ENCODE data around the gene VAC14.

Gene VAC14

GRCh38 chr16:70706948-70707465 lies 94.0 kb downstream of the VAC14 start (continued):
- no peak for TF ChIP-seq ZNF555 (tag by site-specific recombination; conservative IDR thresholded peaks at IDR 0.05)
- no peak for TF ChIP-seq AEBP2 (tag by site-specific recombination; IDR thresholded peaks at IDR 0.05; ENCODE audit: borderline replicate concordance)
- no peak for TF ChIP-seq ZNF175 (tag by site-specific recombination; IDR thresholded peaks at IDR 0.05)
- no peak for TF ChIP-seq ZNF664 (tag by site-specific recombination; IDR thresholded peaks at IDR 0.05)
- TF ChIP-seq ZNF600 (tag by site-specific recombination; IDR thresholded peaks at IDR 0.05) = peak; percentile 68

- Histone ChIP-seq H3K36me3 (ENCODE audit: control insufficient read depth in 2 of 2, insufficient read depth in 1 of 2, low read length in 2 of 2) (no peaks in the 10 kb centered on the region), H3K4me1 (ENCODE audit: control insufficient read depth, insufficient read depth, low read length) (no peaks in the 10 kb centered on the region), H3K9me3 (ENCODE audit: control insufficient read depth, insufficient read depth, low read depth, low read length) (no peaks in the 10 kb centered on the region), H3K4me3 (ENCODE audit: low read depth, low read length) (no peak overlapping the region), H3K27ac (ENCODE audit: extremely low read depth, low read depth, low read length) (no peak overlapping the region)
- TF ChIP-seq ZNF324 (tag by site-specific recombination; IDR thresholded peaks at IDR 0.05) (no peak), ZNF580 (tag by site-specific recombination; IDR thresholded peaks at IDR 0.05) (no peak), ZNF544 (tag by site-specific recombination; IDR thresholded peaks at IDR 0.05) (no peak), ZBTB48 (tag by site-specific recombination; IDR thresholded peaks at IDR 0.05) (no peak), ZSCAN4 (tag by site-specific recombination; IDR thresholded peaks at IDR 0.05) (no peak), ZNF776 (tag by site-specific recombination; IDR thresholded peaks at IDR 0.05; ENCODE audit: borderline replicate concordance) (no peak), SETDB1 (IDR thresholded peaks at IDR 0.05; ENCODE audit: insufficient read length, low read length) (no peak), ZXDB (tag by site-specific recombination; IDR thresholded peaks at IDR 0.05) (no peak), ZNF747 (tag by site-specific recombination; IDR thresholded peaks at IDR 0.05) (no peak), ZNF175 (tag by site-specific recombination; IDR thresholded peaks at IDR 0.05) (no peak), ZBTB7A (tag by site-specific recombination; IDR thresholded peaks at IDR 0.05; ENCODE audit: low read depth) (no peak), ZNF623 (tag by site-specific recombination; IDR thresholded peaks at IDR 0.05) (no peak), BCL6B (tag by site-specific recombination; IDR thresholded peaks at IDR 0.05) (no peak), ZNF23 (tag by site-specific recombination; IDR thresholded peaks at IDR 0.05; ENCODE audit: borderline replicate concordance) (no peak), ZNF274 (IDR thresholded peaks at IDR 0.05; ENCODE audit: low read length) (no peak), ZNF274 (tag by site-specific recombination; IDR thresholded peaks at IDR 0.05; ENCODE audit: borderline replicate concordance) (no peak), ZNF146 (tag by site-specific recombination; IDR thresholded peaks at IDR 0.05) (no peak), ZNF707 (tag by site-specific recombination; IDR thresholded peaks at IDR 0.05) (no peak)
- POLR2A ChIA-PET = no interaction called here
- CTCF ChIA-PET = no interaction called here
These were observed 95.9 kb downstream of the VAC14 start for GRCh38 chr16:70705056-70705455.

All from HEK293 (cell line).